NK-92 treated with Interleukin-12 subunit alpha and Interleukin-12 subunit beta, amount 100 ng/mL, for 24 hours (cell line): Measurements from ENCODE around the gene PPP2R1B.
"Not testable (repeated sequence)": the region's sequence is repeated elsewhere in the genome, so short reads cannot be mapped to it uniquely, and the experiment has no call there.

Experiments used
- DNase-seq: peaks from one replicate; lab custom pipeline; 2025; lab: John Stamatoyannopoulos, UW

The PPP2R1B gene

GRCh38 chr11:111782109-111782741, 16.0 kb upstream of the PPP2R1B start:
- DNase-seq, result no peak

- DNase-seq, result no peak
These were observed 12.9 kb upstream of the PPP2R1B start for GRCh38 chr11:111779118-111779517.

GRCh38 chr11:111778047-111778558, 11.9 kb upstream of the PPP2R1B start:
- no peak for DNase-seq

- DNase-seq, result no peak
These were observed 11.2 kb upstream of the PPP2R1B start for GRCh38 chr11:111777094-111778046.

GRCh38 chr11:111776398-111777093, 10.4 kb upstream of the PPP2R1B start:
- DNase-seq, result no peak

- DNase-seq, result no peak
These were observed 8.9 kb upstream of the PPP2R1B start for GRCh38 chr11:111774955-111775710.

- no peak for DNase-seq
These were observed 6.3 kb upstream of the PPP2R1B start for GRCh38 chr11:111772535-111772934.

- not testable (repeated sequence) for DNase-seq
These were observed 5.0 kb upstream of the PPP2R1B start for GRCh38 chr11:111771205-111771604.

GRCh38 chr11:111770581-111771134, 4.5 kb upstream of the PPP2R1B start:
- DNase-seq, result no peak

GRCh38 chr11:111766834-111767142, 599 bp upstream of the PPP2R1B start:
- DNase-seq, result no peak

- DNase-seq, result no peak
These were observed 737 bp downstream of the PPP2R1B start for GRCh38 chr11:111765320-111765983.

- no peak for DNase-seq
These were observed 1.6 kb downstream of the PPP2R1B start for GRCh38 chr11:111764621-111765020.

GRCh38 chr11:111762981-111763643, 3.1 kb downstream of the PPP2R1B start:
- no peak for DNase-seq

- no peak for DNase-seq
These were observed 3.7 kb downstream of the PPP2R1B start for GRCh38 chr11:111762526-111762925.

- DNase-seq, result no peak
These were observed 5.2 kb downstream of the PPP2R1B start for GRCh38 chr11:111761036-111761435.

GRCh38 chr11:111759778-111760407, 6.3 kb downstream of the PPP2R1B start:
- DNase-seq, result no peak

GRCh38 chr11:111759376-111759775, 6.8 kb downstream of the PPP2R1B start:
- DNase-seq, result no peak

GRCh38 chr11:111756097-111756496, 10.1 kb downstream of the PPP2R1B start:
- no peak for DNase-seq

GRCh38 chr11:111749646-111750045, 16.5 kb downstream of the PPP2R1B start:
- no peak for DNase-seq
